Mucosa of descending colon (tissue), 3 donors: ENCODE measurements around the gene SLC35F6. TPM values are rescaled to one million over a fixed set of nuclear protein-coding genes. Genes with fewer than 3 reads are reported as not detected.

ENCODE experiments used
- ATAC-seq: fragments of 200-7000 bp; cut with Tn5 transposase; one replicate; pipeline ENCODE4 v1.9.1; 2020; ENCODE audit warnings: mild to moderate bottlenecking, moderate library complexity
- DNase-seq, 3 donors: peaks; one replicate each; pipeline ENCODE4 v3.0.0-alpha.2; 2020
- H3K36me3 ChIP-seq: fragments of 200-600 bp; one replicate; pipeline ENCODE4 v1.8.0; 2021; ENCODE audit warnings: low read depth, mild to moderate bottlenecking
- H3K4me1 ChIP-seq: fragments of 200-600 bp; one replicate; pipeline ENCODE4 v1.8.0; 2021; ENCODE audit warnings: low read depth, mild to moderate bottlenecking
- H3K4me3 ChIP-seq: fragments of 200-600 bp; one replicate; pipeline ENCODE4 v1.8.0; 2021; ENCODE audit warnings: mild to moderate bottlenecking
- H3K9me3 ChIP-seq: fragments of 200-600 bp; one replicate; pipeline ENCODE4 v1.8.0; 2021; ENCODE audit warnings: mild to moderate bottlenecking
- CTCF ChIP-seq: fragments of 200-600 bp; IDR thresholded peaks from one replicate; pipeline ENCODE4 v1.8.0; 2022; ENCODE audit warnings: antibody characterized with exemption, mild to moderate bottlenecking
- intact Hi-C, 2 donors: fragments of 100-400 bp; cut with DNase I in 1 of 2; cut with micrococcal nuclease in 1 of 2; formaldehyde crosslinking; loops; one replicate each; pipeline versions ENCODE4 v1.11.0 to v1.11.1; 2022; cut with DNase I, micrococcal nuclease
- total RNA-seq, 3 donors: library from RNA; stranded (reverse); fragmentation: NEBNext Ultra II Directional in 2 of 3; extraction: Animal tissue kit (Norgen Biotek cat#: 25700) in 2 of 3; gene quantifications; one replicate each; pipeline versions ENCODE4 v1.2.1 to v1.2.4, GENCODE V29; 2021 to 2023
- donor health status: DM: no; HTN: no; CAD: no; lungs with moderate emphysema.
- donor health status: DM: no; HTN: no; CAD: no.
- donor health status: DM: no; HTN: yes; CAD: no.

The SLC35F6 gene
- total RNA-seq, 3 donors from 2014 or later, result 27.4 to 33.4 (median 33.3) TPM

- Histone ChIP-seq H3K9me3 (no peaks in the 10 kb centered on the region), H3K4me1 (no peaks in the 10 kb centered on the region), H3K36me3 (no peaks in the 10 kb centered on the region), H3K4me3 (no peak overlapping the region)
- ATAC-seq, result no peak
- DNase-seq, result no peak
- intact Hi-C loops, result no loop called here
- TF ChIP-seq CTCF, result no peak
These were observed 54.9 kb downstream of the SLC35F6 start for GRCh38 chr2:26818972-26819371.

- H3K4me3 ChIP-seq, result no peak overlapping the region
- H3K36me3 ChIP-seq, result no peaks in the 10 kb centered on the region
- no peak for ATAC-seq
- no peak for TF ChIP-seq CTCF
- no peaks in the 10 kb centered on the region for H3K4me1 ChIP-seq
- no peak for DNase-seq
- intact Hi-C loops, result no loop called here
- H3K9me3 ChIP-seq, result no peaks in the 10 kb centered on the region
These were observed 56.8 kb downstream of the SLC35F6 start for GRCh38 chr2:26820932-26821331.

GRCh38 chr2:26822877-26823276 lies 58.8 kb downstream of the SLC35F6 start:
- Histone ChIP-seq H3K9me3 (no peaks in the 10 kb centered on the region), H3K36me3 (no peaks in the 10 kb centered on the region), H3K4me3 (no peak overlapping the region), H3K4me1 (no peaks in the 10 kb centered on the region)
- intact Hi-C loops, result no loop called here
- no peak for TF ChIP-seq CTCF
- ATAC-seq, result no peak
- no peak for DNase-seq

Other genes with a start within 250 kb of the SLC35F6 start
- gene CIB4, start 122.9 kb upstream of the SLC35F6 start, total RNA-seq, result under 1 TPM in 1 of 3 donors, not detected in 2; 0.60 TPM
- gene KCNK3, start 71.6 kb upstream of the SLC35F6 start, total RNA-seq, result 10 to 100 TPM in 1 of 3 donors, under 1 TPM in 2; 0.64 to 11.0 (median 0.92) TPM
- gene CENPA, start 21.8 kb downstream of the SLC35F6 start, total RNA-seq, result 10 to 100 TPM in 1 of 3 donors, 1 to 10 TPM in 2; 1.0 to 10.1 (median 1.7) TPM
- 1 to 10 TPM in 1 of 3 donors, under 1 TPM in 2; 0.24 to 1.3 (median 0.38) TPM for gene DPYSL5, start 83.8 kb downstream of the SLC35F6 start, total RNA-seq
- gene MAPRE3, start 206.4 kb downstream of the SLC35F6 start, total RNA-seq, result 10 to 100 TPM; 23.9 to 36.1 (median 35.6) TPM